Pons (tissue), 1 donor: ENCODE results near the gene ISOC2.
A peak's percentile ranks its signal among the peaks of the same experiment; 100 is the strongest.

Experiments
- DNase-seq: peaks from one replicate; pipeline ENCODE4 v3.0.0-alpha.2; 2016; ENCODE audit warnings: low spot score

Gene ISOC2

GRCh38 chr19:55477905-55478304 is 16.5 kb upstream of the ISOC2 start:
- no peak for DNase-seq

- DNase-seq, result peak; percentile 98
These were observed 14.8 kb upstream of the ISOC2 start, which contains the start of gene ZNF628 for GRCh38 chr19:55476100-55476775. Gene ZNF628, plus strand, starts transcription at chr19:55476617. Its CDS starts 3,294 bp downstream, at chr19:55479911.

- no peak for DNase-seq
These were observed 13.1 kb upstream of the ISOC2 start for GRCh38 chr19:55474269-55475265.

GRCh38 chr19:55473225-55474012 is 12.0 kb upstream of the ISOC2 start:
- DNase-seq, result no peak

GRCh38 chr19:55472463-55472862 is 11.0 kb upstream of the ISOC2 start:
- DNase-seq, result no peak

- DNase-seq, result no peak
These were observed 9.8 kb upstream of the ISOC2 start for GRCh38 chr19:55471266-55471665.

GRCh38 chr19:55468054-55468393 is 6.6 kb upstream of the ISOC2 start:
- no peak for DNase-seq

- no peak for DNase-seq
These were observed 6.0 kb upstream of the ISOC2 start for GRCh38 chr19:55467236-55468053.

GRCh38 chr19:55466241-55466614 is 4.8 kb upstream of the ISOC2 start:
- no peak for DNase-seq

- DNase-seq, result no peak
These were observed 4.2 kb upstream of the ISOC2 start for GRCh38 chr19:55465460-55466240.

- no peak for DNase-seq
These were observed 3.2 kb upstream of the ISOC2 start, which contains the start of gene C19orf85 for GRCh38 chr19:55464662-55465054. Gene C19orf85, minus strand, starts transcription at chr19:55464751. Its CDS starts 197 bp downstream, at chr19:55464554.

- no peak for DNase-seq
These were observed 2.7 kb upstream of the ISOC2 start for GRCh38 chr19:55464039-55464661.

GRCh38 chr19:55463583-55464031 is 2.2 kb upstream of the ISOC2 start:
- no peak for DNase-seq

- DNase-seq, result no peak
These were observed 1.3 kb upstream of the ISOC2 start for GRCh38 chr19:55462722-55463121.

GRCh38 chr19:55461974-55462626 is 658 bp upstream of the ISOC2 start:
- DNase-seq, result no peak

GRCh38 chr19:55460670-55461258 is 678 bp downstream of the ISOC2 start:
- DNase-seq, result peak; percentile 53

GRCh38 chr19:55459950-55460657 is 1.3 kb downstream of the ISOC2 start:
- peak; percentile 49 for DNase-seq

- no peak for DNase-seq
These were observed 1.9 kb downstream of the ISOC2 start for GRCh38 chr19:55459551-55459949.
